ENCODE data around the gene MICOS13. TPM values are rescaled to one million over a fixed set of nuclear protein-coding genes. Genes with fewer than 3 reads are reported as not detected.
"Not testable (repeated sequence)": the region's sequence is repeated elsewhere in the genome, so short reads cannot be mapped to it uniquely, and the experiment has no call there.

Gene MICOS13
- total RNA-seq, 2 experiments from 2014 or later: 43.5 to 48.2 TPM

DNA sequence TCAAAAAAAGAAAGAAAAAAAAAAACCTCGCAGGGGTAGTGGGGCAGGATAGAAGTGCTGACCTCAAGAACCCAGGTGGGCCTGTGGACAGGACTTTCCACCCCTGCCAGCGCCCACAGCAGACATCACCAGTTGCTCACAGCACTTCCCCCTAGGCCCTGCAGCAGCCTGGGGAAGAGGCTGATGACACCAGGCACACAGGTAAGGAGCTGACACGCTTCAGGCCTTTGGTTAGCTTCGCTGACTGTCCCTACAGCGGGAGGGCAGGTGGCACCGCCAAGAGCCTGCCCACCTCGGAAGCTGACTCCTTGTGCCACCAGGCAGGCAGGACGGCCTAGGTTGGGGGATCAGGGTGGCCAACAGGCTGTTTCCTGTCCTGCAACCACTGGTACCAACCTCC lies 30.7 kb upstream of the MICOS13 start:
- ChIA-PET POLR2A (no interaction called here), CTCF (interaction anchor here (1.4 kb wide), 1 partner anchor 9 kb away, joined by 3 read pairs; the partner anchor contains the start of genes CATSPERD and LONP1)
- Mint-ChIP-seq H3K4me3 (no peak overlapping the region), H3K27ac (no peak overlapping the region), H3K9me3 (no peaks in the 10 kb centered on the region), H3K36me3 (ENCODE audit: low read depth) (peaks cover 30% of the 10 kb centered on the region), H3K27me3 (no peaks in the 10 kb centered on the region), H3K4me1 (peaks cover 6% of the 10 kb centered on the region)
- no peak for DNase-seq

DNA sequence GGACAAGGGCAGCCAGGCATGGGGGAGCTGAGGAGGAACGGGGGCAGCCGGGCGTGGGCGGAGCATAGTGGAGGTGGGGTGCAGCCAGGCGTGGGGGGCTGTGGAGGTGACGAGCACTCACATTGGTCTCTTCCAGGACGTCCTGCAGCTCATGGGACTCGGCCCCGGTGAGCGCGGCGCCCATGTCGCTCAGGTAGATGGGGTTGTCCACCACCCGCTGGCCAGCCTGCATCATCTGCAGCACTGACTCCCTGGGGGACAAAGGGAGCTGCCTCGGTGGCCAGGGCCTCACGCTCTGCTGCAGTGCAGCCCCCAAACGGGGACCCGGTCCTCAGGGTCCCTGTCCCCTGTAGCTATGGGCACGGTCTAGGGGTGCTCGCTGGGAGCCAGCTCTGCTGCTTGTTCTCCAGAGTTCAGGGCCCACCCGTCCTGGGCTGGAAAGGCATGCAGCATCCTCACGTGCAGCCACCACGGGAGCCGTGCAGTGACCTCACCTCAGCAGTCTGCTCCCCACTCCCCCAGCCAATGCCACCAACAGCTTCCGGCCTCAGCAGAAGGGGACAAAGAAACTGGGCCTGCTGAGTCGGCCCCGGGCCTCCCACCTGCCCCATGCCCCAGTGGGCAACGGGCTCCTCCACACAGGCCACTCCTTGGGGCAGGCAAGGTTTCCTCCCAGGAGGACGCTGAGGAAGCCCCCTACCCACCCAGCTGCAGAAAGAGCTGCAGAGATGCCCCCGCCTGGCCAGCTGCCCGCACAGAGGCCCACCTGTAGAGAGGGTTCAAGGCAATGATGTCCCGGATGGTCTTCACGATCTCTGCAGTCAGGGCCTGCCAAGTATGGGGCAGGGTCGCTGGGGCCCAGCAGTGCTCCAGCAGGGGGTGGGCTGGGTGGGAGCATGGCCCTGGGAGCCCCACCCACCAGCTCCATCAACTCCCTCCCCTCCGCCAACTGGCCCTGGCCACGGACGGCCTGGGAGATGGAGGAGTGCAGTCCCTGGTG lies 27.6 kb upstream of the MICOS13 start:
- Mint-ChIP-seq H3K9me3 (no peaks in the 10 kb centered on the region), H3K4me1 (no peaks in the 10 kb centered on the region), H3K27me3 (no peaks in the 10 kb centered on the region), H3K36me3 (ENCODE audit: low read depth) (peaks cover 30% of the 10 kb centered on the region), H3K27ac (no peak overlapping the region), H3K4me3 (no peak overlapping the region)
- ChIA-PET POLR2A (no interaction called here), CTCF (interaction anchor here (0.8 to 3.3 kb wide), 4 partner anchors 12 to 26 kb away, joined by 3 to 13 read pairs (median 8); partner anchors contain the start of genes CATSPERD, LONP1 and RPL36)
- no peak for DNase-seq

DNA sequence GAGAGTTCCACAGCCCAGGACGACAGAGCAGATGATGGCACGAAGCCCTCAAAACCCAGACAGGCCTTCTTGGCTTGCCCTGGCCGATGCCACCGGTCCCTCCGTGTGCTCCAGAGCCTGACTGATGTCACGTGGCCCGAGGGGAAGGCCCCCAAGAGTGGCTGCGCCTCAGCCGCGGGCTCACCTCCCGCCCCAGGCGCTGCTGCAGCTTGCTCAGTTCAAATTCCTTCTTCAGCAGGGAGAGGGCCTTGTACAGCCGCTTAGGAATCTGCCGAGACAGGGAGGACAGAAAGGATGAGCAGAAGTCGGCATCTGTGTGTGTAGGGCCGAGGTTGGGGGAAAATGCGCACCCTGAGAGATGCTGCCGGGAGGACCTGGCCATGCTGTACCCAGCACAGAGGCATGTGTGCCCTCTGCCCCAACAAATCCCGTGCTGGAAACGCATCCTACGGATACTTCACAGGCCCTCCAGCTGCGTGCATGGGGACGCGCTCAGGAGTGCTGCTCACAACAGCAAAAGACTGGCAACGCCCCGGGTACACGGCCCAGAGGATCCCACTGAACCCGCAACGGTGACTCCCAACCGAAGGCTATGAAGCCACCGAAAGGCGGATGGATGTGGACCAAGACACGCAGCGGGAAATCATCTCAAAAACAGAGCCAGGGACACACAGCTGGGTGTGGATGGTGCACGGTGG lies 26.7 kb upstream of the MICOS13 start:
- H3K27me3 Mint-ChIP-seq: no peaks in the 10 kb centered on the region
- no peak overlapping the region for H3K27ac Mint-ChIP-seq
- no peaks in the 10 kb centered on the region for H3K9me3 Mint-ChIP-seq
- CTCF ChIA-PET: interaction anchor here (1.2 to 3.3 kb wide), 3 partner anchors 13 to 17 kb away, joined by 4 to 13 read pairs (median 11); partner anchors contain the start of genes CATSPERD, LONP1 and RPL36
- POLR2A ChIA-PET: no interaction called here
- H3K36me3 Mint-ChIP-seq (ENCODE audit: low read depth): peaks cover 26% of the 10 kb centered on the region
- no peak overlapping the region for H3K4me3 Mint-ChIP-seq
- no peak for DNase-seq
- H3K4me1 Mint-ChIP-seq: no peaks in the 10 kb centered on the region

DNA sequence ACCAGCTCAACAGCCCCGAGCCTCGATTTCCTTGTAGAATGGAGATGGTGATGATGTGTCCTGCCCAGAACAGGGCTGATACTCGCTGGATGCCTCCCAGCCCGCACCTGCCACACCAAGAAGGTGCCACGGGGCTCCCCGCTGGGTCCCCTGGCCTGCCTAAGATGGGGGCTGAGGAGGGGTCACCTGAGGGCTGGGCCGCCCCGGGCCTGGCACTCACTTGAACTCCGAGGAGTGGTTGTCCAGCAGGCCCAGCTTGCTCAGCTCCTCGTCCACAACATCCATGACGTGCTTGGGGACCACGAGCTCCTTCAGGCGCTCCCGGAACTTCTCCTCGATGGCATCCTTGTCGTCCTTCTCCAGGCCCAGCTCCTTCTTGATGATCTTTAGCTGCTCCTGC lies 25.2 kb upstream of the MICOS13 start:
- Mint-ChIP-seq H3K27ac (no peak overlapping the region), H3K36me3 (ENCODE audit: low read depth) (peaks cover 34% of the 10 kb centered on the region), H3K4me1 (no peaks in the 10 kb centered on the region), H3K27me3 (no peaks in the 10 kb centered on the region), H3K4me3 (no peak overlapping the region), H3K9me3 (no peaks in the 10 kb centered on the region)
- DNase-seq: no peak
- CTCF ChIA-PET: interaction anchor here (0.9 to 1.6 kb wide), 3 partner anchors 14 to 18 kb away, joined by 3 to 6 read pairs (median 5); no protein-coding TSS in a partner anchor
- POLR2A ChIA-PET: interaction anchor here (0.8 kb wide), 1 partner anchor 16 kb away, joined by 4 read pairs; no protein-coding TSS in a partner anchor

- H3K27ac Mint-ChIP-seq: no peak overlapping the region
- H3K9me3 Mint-ChIP-seq: no peaks in the 10 kb centered on the region
- peaks cover 36% of the 10 kb centered on the region for H3K36me3 Mint-ChIP-seq (ENCODE audit: low read depth)
- DNase-seq: no peak
- H3K27me3 Mint-ChIP-seq: no peaks in the 10 kb centered on the region
- ChIA-PET POLR2A (no interaction called here), CTCF (interaction anchor here (1.6 kb wide), 1 partner anchor 16 kb away, joined by 5 read pairs; no protein-coding TSS in a partner anchor)
- no peak overlapping the region for H3K4me3 Mint-ChIP-seq
- no peaks in the 10 kb centered on the region for H3K4me1 Mint-ChIP-seq
These were observed 23.8 kb upstream of the MICOS13 start for GRCh38 chr19:5703819-5704818.

GRCh38 chr19:5702053-5702410 lies 21.7 kb upstream of the MICOS13 start:
- POLR2A ChIA-PET, H3K27me3 Mint-ChIP-seq: not testable (repeated sequence)
- peaks cover 35% of the 10 kb centered on the region for H3K36me3 Mint-ChIP-seq (ENCODE audit: low read depth)

GRCh38 chr19:5700455-5701092 lies 20.3 kb upstream of the MICOS13 start:
- H3K27ac Mint-ChIP-seq: no peak overlapping the region
- ChIA-PET CTCF (interaction anchor here (1.3 to 2.2 kb wide), 2 partner anchors 9 to 13 kb away, joined by 5 to 8 read pairs; no protein-coding TSS in a partner anchor), POLR2A (interaction anchor here (0.6 kb wide), 1 partner anchor 18 kb away, joined by 3 read pairs; no protein-coding TSS in a partner anchor)
- H3K4me3 Mint-ChIP-seq: no peak overlapping the region
- H3K27me3 Mint-ChIP-seq: no peaks in the 10 kb centered on the region
- peaks cover 28% of the 10 kb centered on the region for H3K36me3 Mint-ChIP-seq (ENCODE audit: low read depth)
- no peak for DNase-seq
- H3K4me1 Mint-ChIP-seq: no peaks in the 10 kb centered on the region
- no peaks in the 10 kb centered on the region for H3K9me3 Mint-ChIP-seq

More at GRCh38 chr19:5702053-5702410, 21.7 kb upstream of the MICOS13 start:
- H3K27ac Mint-ChIP-seq, H3K9me3 Mint-ChIP-seq, H3K4me3 Mint-ChIP-seq, DNase-seq, H3K4me1 Mint-ChIP-seq, CTCF ChIA-PET: not testable (repeated sequence)

DNA sequence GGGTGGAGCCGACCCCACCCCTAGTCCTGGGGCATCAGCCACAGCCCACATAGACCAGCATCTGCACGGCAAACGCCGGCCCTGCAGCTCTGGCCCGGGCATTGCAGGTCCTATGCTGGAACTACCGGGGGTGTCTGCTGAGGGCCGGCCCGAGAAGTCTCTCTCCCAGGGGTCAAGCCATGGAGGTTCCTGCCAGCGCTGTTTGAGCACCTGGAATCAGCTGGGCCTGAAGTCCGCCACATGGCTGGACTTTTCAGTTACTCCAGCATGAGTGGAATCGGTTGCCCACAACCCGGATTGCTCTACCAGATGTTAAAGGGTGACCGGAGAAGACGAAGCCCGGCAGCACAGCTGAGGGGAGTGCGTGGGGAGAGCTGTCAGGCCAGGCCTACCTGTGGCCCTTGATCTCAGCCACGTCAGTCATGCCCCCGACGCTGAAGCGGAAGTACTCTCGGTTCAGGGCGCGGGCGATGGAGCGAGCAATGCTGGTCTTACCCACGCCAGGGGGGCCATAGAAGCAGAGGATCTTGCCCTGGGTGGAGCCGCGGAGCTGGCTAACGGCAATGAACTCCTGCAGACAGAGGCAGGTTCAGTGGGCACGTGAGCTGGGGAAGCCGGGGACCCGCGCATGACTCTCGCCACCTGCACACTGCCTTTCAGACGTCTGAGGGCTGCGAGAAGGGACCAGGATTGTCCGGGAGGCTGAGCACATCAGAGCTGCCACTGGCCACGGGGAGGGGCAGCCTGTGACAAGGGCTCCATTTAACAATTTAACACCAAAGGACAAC lies 18.5 kb upstream of the MICOS13 start:
- H3K36me3 Mint-ChIP-seq (ENCODE audit: low read depth): peaks cover 32% of the 10 kb centered on the region
- no peaks in the 10 kb centered on the region for H3K4me1 Mint-ChIP-seq
- DNase-seq: no peak
- no peak overlapping the region for H3K4me3 Mint-ChIP-seq
- no peaks in the 10 kb centered on the region for H3K27me3 Mint-ChIP-seq
- H3K9me3 Mint-ChIP-seq: no peaks in the 10 kb centered on the region
- H3K27ac Mint-ChIP-seq: no peak overlapping the region
- ChIA-PET POLR2A (no interaction called here), CTCF (interaction anchor here (1.1 to 2.2 kb wide), 2 partner anchors 8 to 9 kb away, joined by 4 to 8 read pairs; partner anchors contain the start of gene RPL36)

DNA sequence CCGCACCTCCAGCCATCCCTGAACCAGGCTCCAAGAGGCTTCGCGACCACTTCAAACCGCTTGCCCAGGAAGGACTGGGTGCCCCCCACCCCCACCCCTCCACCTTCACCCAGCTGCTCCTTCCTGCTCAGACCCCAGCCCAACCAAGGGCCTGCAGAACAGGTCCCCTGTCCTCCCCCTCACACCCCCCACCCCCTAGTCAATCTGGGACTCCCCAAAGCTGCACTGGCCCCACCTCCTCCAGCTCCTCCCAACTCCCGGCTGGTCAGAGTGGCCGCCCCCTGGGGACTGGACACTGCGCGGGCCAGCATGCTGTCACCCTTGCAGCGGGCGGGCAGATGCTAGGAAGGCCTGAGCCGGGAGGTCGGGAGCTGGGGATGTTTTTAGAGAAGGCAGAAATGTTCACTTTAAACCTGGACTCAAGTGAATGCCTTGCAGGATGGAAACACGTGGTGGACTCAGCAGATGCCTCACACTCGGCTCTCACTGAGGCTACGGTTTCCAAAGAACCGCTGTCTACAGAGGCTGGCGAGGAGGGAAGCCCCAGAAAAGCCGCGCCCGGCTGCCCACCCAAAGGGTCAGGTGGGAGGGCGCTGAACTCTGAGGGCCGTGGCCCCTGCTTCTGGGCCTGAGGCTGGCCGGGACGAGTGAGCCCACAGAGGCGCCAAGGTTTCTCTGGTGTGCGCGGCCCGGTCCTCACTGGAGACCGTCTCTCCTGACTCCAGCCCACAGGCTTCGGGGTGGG lies 17.7 kb upstream of the MICOS13 start:
- CTCF ChIA-PET: no interaction called here
- H3K27ac Mint-ChIP-seq: no peak overlapping the region

DNA sequence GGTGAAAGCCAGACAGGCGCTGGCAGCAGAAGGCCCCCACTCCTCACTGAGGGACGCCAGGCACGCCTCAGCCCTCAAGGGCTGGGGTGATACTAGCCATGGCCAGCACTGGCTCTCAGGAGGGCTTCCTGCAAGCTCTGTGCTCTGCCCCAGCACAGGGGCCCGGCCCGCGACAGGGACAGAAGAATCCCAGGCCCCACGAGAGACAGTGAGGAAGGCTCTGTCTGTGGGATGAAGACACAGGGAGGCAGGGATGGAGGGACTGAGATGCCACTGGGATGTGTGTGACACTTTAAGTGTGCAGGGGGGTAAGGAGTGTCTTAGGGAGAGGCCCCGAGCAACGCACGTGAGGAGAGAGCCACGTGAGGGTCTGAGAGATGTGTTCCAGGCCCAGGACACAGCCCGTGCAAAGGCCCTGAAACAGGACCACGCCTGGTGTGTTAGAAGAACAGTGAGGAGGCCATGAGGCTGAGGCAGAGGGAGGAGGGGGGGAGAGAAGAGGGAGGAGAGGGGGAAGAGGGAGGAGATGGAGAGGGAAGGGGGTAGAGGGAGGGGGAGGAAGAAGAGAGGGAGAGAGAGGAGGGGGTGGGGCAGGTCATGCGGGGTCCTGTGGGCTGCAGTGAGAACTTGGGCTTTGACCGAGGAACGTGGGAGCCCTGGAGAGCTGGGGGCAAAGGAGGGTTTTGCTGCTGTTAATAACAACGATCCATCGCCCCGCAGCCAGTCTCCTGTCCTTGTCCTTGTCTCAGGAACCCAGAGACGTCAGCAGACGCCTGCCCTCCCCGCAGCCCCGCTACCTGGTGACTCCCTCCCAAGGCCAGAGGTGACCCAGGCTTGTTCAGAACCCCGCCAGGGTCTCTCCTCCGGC lies 16.9 kb upstream of the MICOS13 start:
- Mint-ChIP-seq H3K4me3 (no peak overlapping the region), H3K9me3 (no peaks in the 10 kb centered on the region), H3K27me3 (no peaks in the 10 kb centered on the region), H3K36me3 (ENCODE audit: low read depth) (peaks cover 35% of the 10 kb centered on the region), H3K27ac (no peak overlapping the region), H3K4me1 (peaks cover 6% of the 10 kb centered on the region)
- DNase-seq: no peak
- CTCF ChIA-PET: interaction anchor here (1.2 kb wide), 1 partner anchor 10 kb away, joined by 3 read pairs; no protein-coding TSS in a partner anchor
- POLR2A ChIA-PET: no interaction called here

More for the DNA sequence above, 17.7 kb upstream of the MICOS13 start:
- Mint-ChIP-seq H3K36me3 (ENCODE audit: low read depth) (peaks cover 30% of the 10 kb centered on the region), H3K4me1 (no peaks in the 10 kb centered on the region), H3K4me3 (no peak overlapping the region), H3K9me3 (no peaks in the 10 kb centered on the region), H3K27me3 (no peaks in the 10 kb centered on the region)
- no peak for DNase-seq
- POLR2A ChIA-PET: interaction anchor here (0.6 kb wide), 1 partner anchor 72 kb away, joined by 3 read pairs; no protein-coding TSS in a partner anchor
